GM12864 (cell line): Measurements from ENCODE around the gene DIAPH2.

Experiments
- DNase-seq: peaks from one replicate; pipeline ENCODE4 v3.0.0-alpha.2; 2011; ENCODE audit warnings: low read depth
- H3K4me3 ChIP-seq: 2 replicates; pipeline ENCODE4 v1.5.1; 2011; ENCODE audit warnings: mild to moderate bottlenecking, low read depth, low read length, control low read depth
- TF ChIP-seq, protein P1 (sequence below): IDR thresholded peaks from 2 replicates; pipeline ENCODE4 v1.5.1; 2011; ENCODE audit warnings: low read depth, mild to moderate bottlenecking, moderate library complexity, low read length, control low read depth, inconsistent platforms; ENCODE audit errors: missing control alignments

DIAPH2 gene

DNA sequence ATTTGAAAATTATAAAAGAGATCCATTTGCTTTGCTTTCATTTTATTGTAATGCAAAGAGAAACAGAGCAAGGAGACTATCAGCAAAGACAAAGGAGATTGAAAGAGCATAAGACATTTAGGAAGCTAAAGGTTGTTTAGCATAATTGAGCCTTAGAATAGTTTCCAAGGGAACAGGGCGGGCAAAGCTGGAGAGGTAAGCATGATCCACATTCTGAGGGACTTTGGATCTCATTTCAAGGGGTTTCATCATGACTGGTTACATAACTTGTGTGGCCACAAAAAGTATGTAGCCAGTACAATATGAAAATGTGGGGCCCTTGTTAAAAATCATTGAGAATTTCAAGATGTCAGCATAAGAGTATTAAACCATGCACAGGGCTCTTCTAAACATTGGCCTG is 605.6 kb downstream of the DIAPH2 start:
- DNase-seq, result no peak
- TF ChIP-seq, protein P1, sequence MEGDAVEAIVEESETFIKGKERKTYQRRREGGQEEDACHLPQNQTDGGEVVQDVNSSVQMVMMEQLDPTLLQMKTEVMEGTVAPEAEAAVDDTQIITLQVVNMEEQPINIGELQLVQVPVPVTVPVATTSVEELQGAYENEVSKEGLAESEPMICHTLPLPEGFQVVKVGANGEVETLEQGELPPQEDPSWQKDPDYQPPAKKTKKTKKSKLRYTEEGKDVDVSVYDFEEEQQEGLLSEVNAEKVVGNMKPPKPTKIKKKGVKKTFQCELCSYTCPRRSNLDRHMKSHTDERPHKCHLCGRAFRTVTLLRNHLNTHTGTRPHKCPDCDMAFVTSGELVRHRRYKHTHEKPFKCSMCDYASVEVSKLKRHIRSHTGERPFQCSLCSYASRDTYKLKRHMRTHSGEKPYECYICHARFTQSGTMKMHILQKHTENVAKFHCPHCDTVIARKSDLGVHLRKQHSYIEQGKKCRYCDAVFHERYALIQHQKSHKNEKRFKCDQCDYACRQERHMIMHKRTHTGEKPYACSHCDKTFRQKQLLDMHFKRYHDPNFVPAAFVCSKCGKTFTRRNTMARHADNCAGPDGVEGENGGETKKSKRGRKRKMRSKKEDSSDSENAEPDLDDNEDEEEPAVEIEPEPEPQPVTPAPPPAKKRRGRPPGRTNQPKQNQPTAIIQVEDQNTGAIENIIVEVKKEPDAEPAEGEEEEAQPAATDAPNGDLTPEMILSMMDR, result no peak
- H3K4me3 ChIP-seq, result no peak overlapping the region

DNA sequence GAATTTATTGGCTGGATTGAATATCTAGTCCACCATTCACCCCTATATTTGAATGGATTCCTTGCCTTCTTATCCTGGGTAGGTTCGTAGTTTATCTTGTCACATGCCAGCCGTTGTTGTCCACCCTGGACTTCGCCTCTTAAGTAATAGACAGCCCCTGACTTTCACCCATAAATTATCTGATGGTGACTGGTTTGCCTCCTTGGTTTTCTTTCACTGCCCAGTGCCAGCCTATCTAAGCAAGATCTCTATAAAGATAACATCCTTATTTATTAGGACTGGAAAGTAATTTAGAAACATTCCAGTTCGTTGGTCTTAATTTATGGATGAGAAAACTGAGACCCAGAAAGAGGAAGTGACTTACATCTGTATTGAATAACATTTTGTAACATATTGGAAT is 609.4 kb downstream of the DIAPH2 start:
- TF ChIP-seq, protein P1, result no peak
- no peak overlapping the region for H3K4me3 ChIP-seq
- DNase-seq, result no peak

DNA sequence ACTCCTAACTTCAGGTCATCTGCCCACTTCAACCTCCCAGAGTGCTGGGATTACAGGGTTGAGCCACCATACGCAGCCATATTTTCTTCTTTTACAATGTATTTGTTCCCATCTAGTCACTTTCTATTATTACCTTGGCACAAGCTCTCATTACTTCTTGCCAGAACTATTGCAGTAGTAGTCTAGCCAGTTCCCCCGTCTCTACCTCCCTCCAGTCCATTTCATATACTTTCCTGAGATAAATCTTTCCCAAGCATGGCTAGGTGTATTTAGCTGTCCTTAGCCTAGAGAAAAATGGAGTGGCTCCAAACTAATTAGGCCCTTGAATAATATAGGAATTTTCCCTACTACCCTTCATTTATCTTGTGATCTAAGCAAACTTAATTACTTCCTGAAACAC is 611.3 kb downstream of the DIAPH2 start:
- TF ChIP-seq, protein P1, result no peak
- H3K4me3 ChIP-seq, result no peak overlapping the region
- DNase-seq, result no peak

GRCh38 chrX:97306771-97307470 is 622.3 kb downstream of the DIAPH2 start:
- no peak for DNase-seq
- H3K4me3 ChIP-seq, result no peak overlapping the region
- TF ChIP-seq, protein P1, result no peak

GRCh38 chrX:97308171-97308570 is 623.5 kb downstream of the DIAPH2 start:
- DNase-seq, result no peak
- TF ChIP-seq, protein P1, result no peak
- no peak overlapping the region for H3K4me3 ChIP-seq

- no peak for DNase-seq
- no peak overlapping the region for H3K4me3 ChIP-seq
- TF ChIP-seq, protein P1, result no peak
Measured at GRCh38 chrX:97309487-97310116, 625.0 kb downstream of the DIAPH2 start.

DNA sequence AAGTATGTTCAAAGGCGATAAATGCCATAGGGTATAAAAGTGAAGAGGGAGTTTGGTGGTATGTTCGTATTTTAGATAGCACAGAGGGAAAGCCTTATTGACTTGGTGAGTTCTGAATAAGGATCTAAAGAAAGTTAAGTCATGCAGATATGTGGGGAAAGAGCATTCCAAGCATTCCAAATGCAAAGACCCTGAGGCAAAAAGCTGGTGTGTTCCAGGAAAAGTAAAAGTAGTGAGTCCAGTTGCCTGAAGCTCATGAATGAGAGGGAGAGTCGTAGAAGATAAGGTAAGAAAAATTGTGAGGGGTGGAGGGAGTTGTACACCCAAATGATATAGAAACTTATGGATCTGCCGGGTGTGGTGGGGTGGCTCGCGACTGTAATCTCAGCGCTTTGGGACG is 625.7 kb downstream of the DIAPH2 start:
- no peak for DNase-seq
- no peak overlapping the region for H3K4me3 ChIP-seq
- TF ChIP-seq, protein P1, result no peak
